ENCODE data around the gene IGDCC3.
A peak's percentile ranks its signal among the peaks of the same experiment; 100 is the strongest.

Gene IGDCC3

DNA sequence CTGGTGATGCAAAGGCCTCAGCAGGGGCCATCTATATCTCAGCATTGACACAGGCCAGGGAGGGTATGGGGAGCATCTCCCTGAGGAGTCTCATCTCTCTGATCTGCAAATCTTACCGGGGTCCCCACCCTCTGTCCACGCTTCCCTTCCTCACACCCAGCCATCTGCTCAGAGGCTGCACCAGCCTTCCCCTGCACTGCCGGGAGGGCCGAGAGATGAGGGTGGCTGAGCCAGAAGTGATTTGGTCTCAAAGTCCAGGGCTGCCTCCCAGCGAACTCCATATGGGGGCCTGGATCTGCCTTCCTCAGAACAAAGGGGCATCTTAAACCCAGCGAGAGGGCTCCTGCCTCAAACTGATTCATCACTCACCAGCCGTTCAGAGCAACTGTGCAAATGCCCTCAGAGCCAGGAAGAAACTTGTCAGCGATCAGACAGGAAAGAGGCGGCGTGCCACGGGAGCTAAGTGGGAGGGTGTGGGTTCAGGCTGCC is 4.6 kb downstream of the IGDCC3 start:
- 50% methylated on average over 11 of the region's 11 CpGs for WGBS
- no peak overlapping the region for H3K4me2 ChIP-seq (ENCODE audit: low read length, poor library complexity, severe bottlenecking)
- H3K79me1 ChIP-seq (replicated peaks; ENCODE audit: low read length, poor library complexity, severe bottlenecking): no peaks in the 10 kb centered on the region

GRCh38 chr15:65372787-65373067 is 5.1 kb downstream of the IGDCC3 start:
- Histone ChIP-seq H3K4me1 (ENCODE audit: control insufficient read depth, insufficient read depth, low read depth, low read length) (peaks cover 19% of the 10 kb centered on the region), H2BK120ac (ENCODE audit: low read depth, low read length) (no peak overlapping the region), H3K23ac (ENCODE audit: low read length in 2 of 2) (no peak overlapping the region), H3K14ac (ENCODE audit: low read length in 2 of 2) (no peak overlapping the region), H3K4me3 (ENCODE audit: insufficient read depth in 1 of 2, low read depth in 1 of 2, low read length in 2 of 2) (no peak overlapping the region), H4K91ac (ENCODE audit: low read length) (no peak overlapping the region), H3K27ac (ENCODE audit: low read length, poor library complexity, severe bottlenecking) (no peak overlapping the region), H2AK5ac (ENCODE audit: low read length, severe bottlenecking) (no peak overlapping the region), H3K4me2 (ENCODE audit: low read length, poor library complexity, severe bottlenecking) (no peak overlapping the region), H2AFZ (ENCODE audit: low read depth, low read length) (no peak overlapping the region), H4K8ac (ENCODE audit: low read length) (no peak overlapping the region), H3K18ac (ENCODE audit: low read depth in 1 of 2, low read length in 2 of 2) (no peak overlapping the region), H3K79me1 (replicated peaks; ENCODE audit: low read length, poor library complexity, severe bottlenecking) (no peaks in the 10 kb centered on the region), H3K9ac (ENCODE audit: low read length) (no peak overlapping the region), H3K9me3 (ENCODE audit: control insufficient read depth, low read length) (no peaks in the 10 kb centered on the region), H3K36me3 (ENCODE audit: control insufficient read depth in 1 of 2, insufficient read depth in 2 of 2, low read depth in 1 of 2, low read length in 2 of 2) (no peaks in the 10 kb centered on the region), H3K27me3 (ENCODE audit: control insufficient read depth in 1 of 2, insufficient read depth in 1 of 2, low read length in 2 of 2) (peaks cover 60 to 85% of the 10 kb centered on the region in 2 experiments), H2BK12ac (ENCODE audit: low read length in 2 of 2) (no peak overlapping the region), H2BK15ac (ENCODE audit: low read depth, poor library complexity, severe bottlenecking) (no peak overlapping the region), H3K4ac (ENCODE audit: low read depth in 1 of 2, low read length in 2 of 2) (no peak overlapping the region), H2BK5ac (ENCODE audit: low read depth, low read length, poor library complexity, severe bottlenecking) (no peak overlapping the region)
- WGBS: 64% methylated on average over 4 of the region's 4 CpGs
- no peak for DNase-seq

More for the DNA sequence above, 4.6 kb downstream of the IGDCC3 start:
- H4K8ac ChIP-seq (ENCODE audit: low read length): no peak overlapping the region
- no peak overlapping the region for H2BK12ac ChIP-seq (ENCODE audit: low read length in 2 of 2)
- no peak overlapping the region for H2BK120ac ChIP-seq (ENCODE audit: low read depth, low read length)
- no peaks in the 10 kb centered on the region for H3K36me3 ChIP-seq (ENCODE audit: control insufficient read depth in 1 of 2, insufficient read depth in 2 of 2, low read depth in 1 of 2, low read length in 2 of 2)
- H3K14ac ChIP-seq (ENCODE audit: low read length in 2 of 2): no peak overlapping the region
- peak overlapping the region; percentile 20 for H4K91ac ChIP-seq (ENCODE audit: low read length)
- DNase-seq: no peak
- no peak overlapping the region for H3K27ac ChIP-seq (ENCODE audit: low read length, poor library complexity, severe bottlenecking)
- peaks cover 60 to 84% of the 10 kb centered on the region in 2 experiments for H3K27me3 ChIP-seq (ENCODE audit: control insufficient read depth in 1 of 2, insufficient read depth in 1 of 2, low read length in 2 of 2)
- no peak overlapping the region for H2BK15ac ChIP-seq (ENCODE audit: low read depth, poor library complexity, severe bottlenecking)
- H3K23ac ChIP-seq (ENCODE audit: low read length in 2 of 2): peak overlapping the region in 1 of 2 experiments; percentile 42
- no peak overlapping the region for H3K4ac ChIP-seq (ENCODE audit: low read depth in 1 of 2, low read length in 2 of 2)
- no peak overlapping the region for H2AFZ ChIP-seq (ENCODE audit: low read depth, low read length)
- H2AK5ac ChIP-seq (ENCODE audit: low read length, severe bottlenecking): no peak overlapping the region
- H3K9me3 ChIP-seq (ENCODE audit: control insufficient read depth, low read length): no peaks in the 10 kb centered on the region
- H3K4me1 ChIP-seq (ENCODE audit: control insufficient read depth, insufficient read depth, low read depth, low read length): peaks cover 18% of the 10 kb centered on the region
- no peak overlapping the region for H3K18ac ChIP-seq (ENCODE audit: low read depth in 1 of 2, low read length in 2 of 2)
- H3K9ac ChIP-seq (ENCODE audit: low read length): no peak overlapping the region
- H3K4me3 ChIP-seq (ENCODE audit: insufficient read depth in 1 of 2, low read depth in 1 of 2, low read length in 2 of 2): no peak overlapping the region
- H2BK5ac ChIP-seq (ENCODE audit: low read depth, low read length, poor library complexity, severe bottlenecking): no peak overlapping the region

- H2AFZ ChIP-seq (ENCODE audit: low read depth, low read length): no peak overlapping the region
- no peak overlapping the region for H4K8ac ChIP-seq (ENCODE audit: low read length)
- H3K4ac ChIP-seq (ENCODE audit: low read depth in 1 of 2, low read length in 2 of 2): no peak overlapping the region
- no peak overlapping the region for H2BK120ac ChIP-seq (ENCODE audit: low read depth, low read length)
- H3K14ac ChIP-seq (ENCODE audit: low read length in 2 of 2): no peak overlapping the region
- no peak overlapping the region for H3K4me3 ChIP-seq (ENCODE audit: insufficient read depth in 1 of 2, low read depth in 1 of 2, low read length in 2 of 2)
- no peak overlapping the region for H3K9ac ChIP-seq (ENCODE audit: low read length)
- no peaks in the 10 kb centered on the region for H3K36me3 ChIP-seq (ENCODE audit: control insufficient read depth in 1 of 2, insufficient read depth in 2 of 2, low read depth in 1 of 2, low read length in 2 of 2)
- no peak overlapping the region for H2BK5ac ChIP-seq (ENCODE audit: low read depth, low read length, poor library complexity, severe bottlenecking)
- H3K23ac ChIP-seq (ENCODE audit: low read length in 2 of 2): no peak overlapping the region
- no peak overlapping the region for H4K91ac ChIP-seq (ENCODE audit: low read length)
- no peak overlapping the region for H2AK5ac ChIP-seq (ENCODE audit: low read length, severe bottlenecking)
- WGBS: 77% methylated on average over 21 of the region's 21 CpGs
- no peak overlapping the region for H3K18ac ChIP-seq (ENCODE audit: low read depth in 1 of 2, low read length in 2 of 2)
- DNase-seq: no peak
- peaks cover 59 to 85% of the 10 kb centered on the region in 2 experiments for H3K27me3 ChIP-seq (ENCODE audit: control insufficient read depth in 1 of 2, insufficient read depth in 1 of 2, low read length in 2 of 2)
- no peak overlapping the region for H2BK15ac ChIP-seq (ENCODE audit: low read depth, poor library complexity, severe bottlenecking)
- no peaks in the 10 kb centered on the region for H3K79me1 ChIP-seq (replicated peaks; ENCODE audit: low read length, poor library complexity, severe bottlenecking)
- H3K4me1 ChIP-seq (ENCODE audit: control insufficient read depth, insufficient read depth, low read depth, low read length): peaks cover 15% of the 10 kb centered on the region
- no peak overlapping the region for H2BK12ac ChIP-seq (ENCODE audit: low read length in 2 of 2)
- H3K9me3 ChIP-seq (ENCODE audit: control insufficient read depth, low read length): no peaks in the 10 kb centered on the region
- H3K27ac ChIP-seq (ENCODE audit: low read length, poor library complexity, severe bottlenecking): no peak overlapping the region
- H3K4me2 ChIP-seq (ENCODE audit: low read length, poor library complexity, severe bottlenecking): no peak overlapping the region
Observed at GRCh38 chr15:65371976-65372786, 5.6 kb downstream of the IGDCC3 start.

DNA sequence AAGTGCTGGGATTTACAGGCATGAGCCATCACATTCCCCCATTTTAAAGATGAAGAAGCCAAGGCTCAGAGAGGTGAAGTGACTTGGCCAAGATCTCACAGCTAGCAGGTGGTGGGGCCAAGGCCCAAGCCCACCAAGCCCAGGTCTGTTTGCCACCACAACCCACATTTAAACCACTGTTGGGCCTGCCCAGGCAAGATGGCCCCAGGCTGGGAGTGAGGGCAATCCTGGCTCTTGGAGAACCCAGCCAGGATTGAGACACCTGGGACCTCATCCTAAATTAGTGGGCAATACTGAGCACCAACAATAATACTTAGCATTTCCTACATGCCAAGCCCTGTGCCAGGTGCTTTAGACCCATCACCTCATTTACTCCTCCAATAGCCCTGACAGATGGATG is 6.9 kb downstream of the IGDCC3 start:
- Histone ChIP-seq H3K18ac (ENCODE audit: low read depth in 1 of 2, low read length in 2 of 2) (no peak overlapping the region), H3K36me3 (ENCODE audit: control insufficient read depth in 1 of 2, insufficient read depth in 2 of 2, low read depth in 1 of 2, low read length in 2 of 2) (no peaks in the 10 kb centered on the region), H2AFZ (ENCODE audit: low read depth, low read length) (no peak overlapping the region), H3K14ac (ENCODE audit: low read length in 2 of 2) (no peak overlapping the region), H2BK5ac (ENCODE audit: low read depth, low read length, poor library complexity, severe bottlenecking) (no peak overlapping the region), H3K9ac (ENCODE audit: low read length) (no peak overlapping the region), H2BK120ac (ENCODE audit: low read depth, low read length) (no peak overlapping the region), H3K9me3 (ENCODE audit: control insufficient read depth, low read length) (no peaks in the 10 kb centered on the region), H3K4me3 (ENCODE audit: insufficient read depth in 1 of 2, low read depth in 1 of 2, low read length in 2 of 2) (no peak overlapping the region), H3K4me1 (ENCODE audit: control insufficient read depth, insufficient read depth, low read depth, low read length) (peaks cover 7% of the 10 kb centered on the region), H2BK12ac (ENCODE audit: low read length in 2 of 2) (no peak overlapping the region), H3K23ac (ENCODE audit: low read length in 2 of 2) (no peak overlapping the region), H4K91ac (ENCODE audit: low read length) (no peak overlapping the region), H2AK5ac (ENCODE audit: low read length, severe bottlenecking) (no peak overlapping the region), H3K4me2 (ENCODE audit: low read length, poor library complexity, severe bottlenecking) (no peak overlapping the region), H3K79me1 (replicated peaks; ENCODE audit: low read length, poor library complexity, severe bottlenecking) (no peaks in the 10 kb centered on the region), H3K27ac (ENCODE audit: low read length, poor library complexity, severe bottlenecking) (no peak overlapping the region), H3K4ac (ENCODE audit: low read depth in 1 of 2, low read length in 2 of 2) (no peak overlapping the region), H2BK15ac (ENCODE audit: low read depth, poor library complexity, severe bottlenecking) (no peak overlapping the region), H4K8ac (ENCODE audit: low read length) (no peak overlapping the region), H3K27me3 (ENCODE audit: control insufficient read depth in 1 of 2, insufficient read depth in 1 of 2, low read length in 2 of 2) (peaks cover 46 to 78% of the 10 kb centered on the region in 2 experiments)
- no peak for DNase-seq

Data from mesenchymal stem cell (in vitro differentiated cells and primary cell).